K562 (cell line): ENCODE results near the gene NACA2. TPM values are rescaled to one million over a fixed set of nuclear protein-coding genes. Genes with fewer than 3 reads are reported as not detected.

Experiments
- CBFA2T3 ChIP-seq: fragments of 450-650 bp; IDR thresholded peaks from 2 replicates; pipeline ENCODE4 v1.6.1; 2017
- CGGBP1 ChIP-seq: fragments of 250-450 bp; sonication (Bioruptor Pico); IDR thresholded peaks from 2 replicates; pipeline ENCODE4 v1.9.0; 2021; ENCODE audit warnings: mild to moderate bottlenecking
- CREM ChIP-seq: IDR thresholded peaks from 2 replicates; pipeline ENCODE4 v1.6.1; 2014; ENCODE audit warnings: antibody characterized with exemption, low read depth
- LARP7 ChIP-seq: fragments of 450-650 bp; IDR thresholded peaks from 2 replicates; pipeline ENCODE4 v1.6.1; 2016
- MTA2 ChIP-seq: fragments of 450-650 bp; IDR thresholded peaks from 2 replicates; pipeline ENCODE4 v1.6.1; 2016; ENCODE audit warnings: low read depth
- MYBL2 ChIP-seq, 2 experiments: fragments of 450-650 bp in 1 of 2; sonication (generic) in 1 of 2; formaldehyde crosslinking in 1 of 2; IDR thresholded peaks; 2 replicates each; pipeline versions ENCODE4 v1.6.1 to v1.8.1; 2017 to 2022; ENCODE audit warnings: borderline replicate concordance in 1 of 2, inconsistent platforms in 1 of 2, low read depth in 1 of 2, mild to moderate bottlenecking in 1 of 2, missing genetic modification reagents in 1 of 2, moderate library complexity in 1 of 2
- NCOA2 ChIP-seq, 2 experiments: fragments of 450-650 bp; IDR thresholded peaks; 2 replicates each; pipeline ENCODE4 v1.6.1; 2018; ENCODE audit warnings: mild to moderate bottlenecking in 2 of 2, moderate library complexity in 1 of 2; ENCODE audit not compliant: partially characterized antibody in 2 of 2
- RB1 ChIP-seq: fragments of 450-650 bp; IDR thresholded peaks from 2 replicates; pipeline ENCODE4 v1.6.1; 2017; ENCODE audit warnings: low read depth, mild to moderate bottlenecking
- REST ChIP-seq, 2 experiments: fragments of 450-650 bp; formaldehyde crosslinking in 1 of 2; IDR thresholded peaks; 2 replicates each; pipeline versions ENCODE4 v1.4.0 to v1.6.1; 2014 to 2020; ENCODE audit warnings: mild to moderate bottlenecking in 2 of 2, borderline replicate concordance in 1 of 2, low read depth in 1 of 2
- RFX7 ChIP-seq: fragments of 250-450 bp; sonication (Bioruptor Pico); IDR thresholded peaks from 2 replicates; pipeline ENCODE4 v1.5.1; 2021; ENCODE audit warnings: mild to moderate bottlenecking
- SETDB1 ChIP-seq: IDR thresholded peaks from one replicate; pipeline ENCODE4 v1.6.1; 2012; ENCODE audit warnings: low read length, control low read depth, inconsistent platforms
- ZBTB11 ChIP-seq, 3 experiments: fragments of 200-800 bp in 1 of 3; fragments of 250-450 bp in 1 of 3; fragments of 450-650 bp in 1 of 3; sonication (Bioruptor Pico) in 1 of 3; sonication (Bioruptor generic) in 1 of 3; formaldehyde crosslinking in 1 of 3; IDR thresholded peaks; 2 replicates each; pipeline versions ENCODE4 v1.6.1 to v1.8.0; 2016 to 2022; ENCODE audit warnings: mild to moderate bottlenecking in 2 of 3, missing genetic modification characterization in 2 of 3, missing compliant biosample characterization in 1 of 3, moderate library complexity in 1 of 3
- ZNF140 ChIP-seq: fragments of 250-450 bp; sonication (Bioruptor Pico); IDR thresholded peaks from 2 replicates; pipeline ENCODE4 v1.8.0; 2021; ENCODE audit warnings: moderate library complexity, mild to moderate bottlenecking, inconsistent platforms
- ZNF584 ChIP-seq: fragments of 200-800 bp; sonication (Bioruptor generic); IDR thresholded peaks from 2 replicates; pipeline ENCODE4 v1.6.1; 2016; ENCODE audit warnings: low read depth, mild to moderate bottlenecking, missing genetic modification characterization, missing compliant biosample characterization
- polyA plus RNA-seq, 8 experiments: library from polyadenylated mRNA; depleted of rRNA in 4 of 8; stranded (reverse) in 5 of 8; unstranded in 3 of 8; fragments of >200 nt; fragmentation: Nextera tagmentation in 2 of 8; fragmentation: Illumina TruSeq in 1 of 8; extraction: Ambion mirVana in 2 of 8; extraction: Trizol in 1 of 8; gene quantifications; 2 replicates each; pipeline versions ENCODE4 v1.2.1 to v1.2.3, GENCODE V29; 2011 to 2014; ENCODE audit warnings: inconsistent platforms in 1 of 8, missing spikeins in 1 of 8
- total RNA-seq, 7 experiments: library from RNA; depleted of rRNA in 6 of 7; stranded (reverse); fragments of >200 nt in 6 of 7; fragmentation: Illumina TruSeq in 2 of 7; extraction: Trizol in 2 of 7; gene quantifications; 2 replicates each; pipeline versions ENCODE4 v1.2.1 to v1.2.3, GENCODE V29; 2011 to 2021; ENCODE audit warnings: low replicate concordance in 1 of 7

NACA2 gene
- total and polyA plus RNA-seq, 9 of the 15 experiments (the other 6 are each of a cell fraction or from before 2014, with no cell fraction given), result 0.13 to 0.29 (median 0.23) TPM; not detected in 4

DNA sequence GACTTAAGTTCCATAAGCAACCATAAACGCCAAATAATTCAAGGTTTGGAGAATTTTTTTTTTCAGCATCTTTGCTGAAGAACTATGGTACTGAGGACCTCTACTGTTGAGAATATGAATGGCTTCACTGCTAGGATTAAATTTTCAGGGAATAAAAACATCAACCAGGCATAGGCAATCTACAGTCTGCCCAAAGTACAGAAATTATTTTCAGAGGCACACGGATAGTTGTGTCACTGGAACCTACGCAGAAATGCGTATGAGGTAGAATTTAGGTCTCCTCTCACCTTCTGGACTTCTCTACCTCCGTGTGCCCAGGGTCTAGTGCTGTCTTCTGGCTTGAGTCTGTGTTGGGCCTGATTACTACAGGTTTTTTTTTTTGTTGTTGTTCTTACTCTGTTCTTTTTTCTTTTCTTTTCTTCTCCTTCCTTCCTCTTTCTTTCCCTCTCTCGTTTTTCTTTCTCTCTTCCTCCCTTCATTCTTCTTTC lies 39.7 kb downstream of the NACA2 start (continued):
- TF ChIP-seq REST (IDR thresholded peaks at IDR 0.05; ENCODE audit: borderline replicate concordance) (peak; percentile 48; the same call in 1 of the 2 replicates), REST (CRISPR knock-in tag; IDR thresholded peaks at IDR 0.05; ENCODE audit: low read depth) (no peak), NCOA2 (IDR thresholded peaks at IDR 0.05; ENCODE audit: partially characterized antibody in 2 of 2) (no peak), MTA2 (no peak), RB1 (no peak), CGGBP1 (CRISPR knock-in tag) (no peak), RFX7 (CRISPR knock-in tag) (no peak), MYBL2 (IDR thresholded peaks at IDR 0.05; ENCODE audit: low read depth) (no peak), MYBL2 (CRISPR knock-in tag; IDR thresholded peaks at IDR 0.05; ENCODE audit: borderline replicate concordance) (no peak), LARP7 (no peak), SETDB1 (no peak), CBFA2T3 (no peak), ZBTB11 (CRISPR knock-in tag; IDR thresholded peaks at IDR 0.05) (peak in 1 of 3 experiments; percentile 83; a peak in 2 of 6 replicates), ZNF584 (no peak), ZNF140 (CRISPR knock-in tag) (no peak), CREM (no peak)
